HG03175 (cell line): ENCODE measurements around the gene C16orf86.
"Not testable (repeated sequence)": the region's sequence is repeated elsewhere in the genome, so short reads cannot be mapped to it uniquely, and the experiment has no call there.

Source experiments
- ATAC-seq: cut with Tn5 transposase; IDR thresholded peaks from one replicate; pipeline ENCODE4 v1.9.1; 2021; ENCODE audit warnings: mild to moderate bottlenecking, moderate library complexity; ENCODE audit not compliant: unreplicated experiment

The C16orf86 gene

GRCh38 chr16:67685388-67686112 is 18.9 kb downstream of the C16orf86 start:
- ATAC-seq = no peak

GRCh38 chr16:67693517-67694285 is 27.1 kb downstream of the C16orf86 start:
- not testable (repeated sequence) for ATAC-seq

- ATAC-seq = no peak
These were observed 28.0 kb downstream of the C16orf86 start for GRCh38 chr16:67694611-67695010.

- no peak for ATAC-seq
These were observed 31.0 kb downstream of the C16orf86 start for GRCh38 chr16:67697422-67698185.

- ATAC-seq = no peak
These were observed 32.7 kb downstream of the C16orf86 start for GRCh38 chr16:67699265-67699664.

- ATAC-seq = no peak
These were observed 34.8 kb downstream of the C16orf86 start for GRCh38 chr16:67701420-67701819.

- ATAC-seq = no peak
These were observed 35.5 kb downstream of the C16orf86 start for GRCh38 chr16:67702130-67702529.

GRCh38 chr16:67703626-67704025 is 37.0 kb downstream of the C16orf86 start:
- ATAC-seq = no peak

- ATAC-seq = no peak
These were observed 37.5 kb downstream of the C16orf86 start for GRCh38 chr16:67704110-67704509.

- no peak for ATAC-seq
These were observed 40.6 kb downstream of the C16orf86 start for GRCh38 chr16:67707210-67707609.

GRCh38 chr16:67707790-67708189 is 41.2 kb downstream of the C16orf86 start:
- ATAC-seq = no peak

GRCh38 chr16:67708368-67708771 is 41.8 kb downstream of the C16orf86 start:
- ATAC-seq = no peak

GRCh38 chr16:67709050-67709449 is 42.4 kb downstream of the C16orf86 start:
- no peak for ATAC-seq

GRCh38 chr16:67710607-67711006 is 44.0 kb downstream of the C16orf86 start:
- ATAC-seq = no peak

GRCh38 chr16:67713647-67714273 is 47.1 kb downstream of the C16orf86 start:
- ATAC-seq = no peak

GRCh38 chr16:67714522-67714921 is 47.9 kb downstream of the C16orf86 start:
- ATAC-seq = no peak

GRCh38 chr16:67716097-67716496 is 49.5 kb downstream of the C16orf86 start:
- no peak for ATAC-seq
